Natural killer cell (primary cell): Measurements from ENCODE around the gene CHST6. TPM values are rescaled to one million over a fixed set of nuclear protein-coding genes. Genes with fewer than 3 reads are reported as not detected.
"Not testable (repeated sequence)": the region's sequence is repeated elsewhere in the genome, so short reads cannot be mapped to it uniquely, and the experiment has no call there.

Source experiments
- ATAC-seq, 3 donors: fragments of 150-1000 bp in 2 of 3; fragments of 200-7000 bp in 1 of 3; cut with Tn5 transposase; 1 replicate in 1 of 3; 2 replicates in 2 of 3; pipeline ENCODE4 v1.10.0; 2021; ENCODE audit warnings: mild to moderate bottlenecking in 2 of 3, moderate library complexity in 2 of 3
- DNase-seq, 2 donors: peaks; one replicate each; pipeline versions ENCODE4 v3.0.0 to v3.0.0-alpha.2; 2013 to 2021; ENCODE audit warnings: mixed read lengths in 1 of 2
- H3K27ac ChIP-seq: one replicate; pipeline ENCODE4 v1.5.1; 2013; ENCODE audit warnings: mild to moderate bottlenecking, low read length
- H3K27me3 ChIP-seq: one replicate; pipeline ENCODE4 v1.6.1; 2013; ENCODE audit warnings: low read length; ENCODE audit not compliant: control insufficient read depth, insufficient read depth
- H3K36me3 ChIP-seq: one replicate; pipeline ENCODE4 v1.6.1; 2013; ENCODE audit warnings: low read length; ENCODE audit not compliant: control insufficient read depth, insufficient read depth
- H3K4me1 ChIP-seq: one replicate; pipeline ENCODE4 v1.6.1; 2013; ENCODE audit warnings: low read length; ENCODE audit not compliant: control insufficient read depth, insufficient read depth
- H3K4me3 ChIP-seq: one replicate; pipeline ENCODE4 v1.5.1; 2013; ENCODE audit warnings: low read length
- H3K9me3 ChIP-seq: one replicate; pipeline ENCODE4 v1.6.1; 2013; ENCODE audit warnings: low read length; ENCODE audit not compliant: control insufficient read depth, insufficient read depth
- H3K27ac Mint-ChIP-seq, 2 donors: one replicate each; pipeline ENCODE4 v1.8.0; 2022; ENCODE audit warnings: mild to moderate bottlenecking in 2 of 2, mixed read lengths in 2 of 2, moderate library complexity in 1 of 2
- H3K27me3 Mint-ChIP-seq, 2 donors: one replicate each; pipeline ENCODE4 v1.8.0; 2022; ENCODE audit warnings: low read depth in 2 of 2, mixed read lengths in 2 of 2
- H3K36me3 Mint-ChIP-seq: one replicate; pipeline ENCODE4 v1.8.0; 2022; ENCODE audit warnings: mixed read lengths
- H3K4me1 Mint-ChIP-seq, 2 donors: one replicate each; pipeline ENCODE4 v1.8.0; 2022; ENCODE audit warnings: mixed read lengths in 2 of 2
- H3K4me3 Mint-ChIP-seq: one replicate; pipeline ENCODE4 v1.8.0; 2022; ENCODE audit warnings: mild to moderate bottlenecking, moderate library complexity, mixed read lengths
- H3K9me3 Mint-ChIP-seq, 2 donors: one replicate each; pipeline ENCODE4 v1.8.0; 2022; ENCODE audit warnings: mixed read lengths in 2 of 2
- CTCF ChIP-seq: fragments of 200-600 bp; IDR thresholded peaks from one replicate; pipeline ENCODE4 v1.8.0; 2022; ENCODE audit warnings: antibody characterized with exemption
- WGBS: methylation state at CpG from one replicate; pipeline ENCODE4 v1.1.7; 2013; ENCODE audit warnings: missing lambda C conversion rate; ENCODE audit not compliant: insufficient coverage; 5-methylcytosine and 5-hydroxymethylcytosine counted together
- intact Hi-C: fragments of 100-400 bp; cut with micrococcal nuclease; formaldehyde crosslinking; loops from one replicate; pipeline ENCODE4 v1.14.2; 2022
- total RNA-seq, 4 donors: library from RNA; stranded (reverse); fragments of 120-200 nt in 1 of 4; gene quantifications; one replicate each; pipeline versions ENCODE4 v1.2.3 to v1.2.4, GENCODE V29; 2013 to 2022

Gene CHST6
- total RNA-seq, 3 donors from 2014 or later (not counting 1 experiment from before 2014, with no cell fraction given): not detected

- peaks cover 0 to 6% of the 10 kb centered on the region in 2 donors for H3K27me3 Mint-ChIP-seq
- intact Hi-C loops: no loop called here
- 92% methylated on average over 5 of the region's 5 CpGs for WGBS
- Histone ChIP-seq H3K27ac (no peak overlapping the region), H3K4me3 (no peak overlapping the region), H3K36me3 (no peaks in the 10 kb centered on the region), H3K9me3 (no peaks in the 10 kb centered on the region), H3K27me3 (no peaks in the 10 kb centered on the region), H3K4me1 (no peaks in the 10 kb centered on the region)
- H3K27ac Mint-ChIP-seq: no peak overlapping the region
- ATAC-seq (no peak), DNase-seq (no peak)
- no peaks in the 10 kb centered on the region for H3K36me3 Mint-ChIP-seq
- H3K4me1 Mint-ChIP-seq: no peaks in the 10 kb centered on the region
- TF ChIP-seq CTCF: no peak
- no peak overlapping the region for H3K4me3 Mint-ChIP-seq
- no peaks in the 10 kb centered on the region for H3K9me3 Mint-ChIP-seq
These were observed 6.1 kb upstream of the CHST6 start for GRCh38 chr16:75501359-75501758.

DNA sequence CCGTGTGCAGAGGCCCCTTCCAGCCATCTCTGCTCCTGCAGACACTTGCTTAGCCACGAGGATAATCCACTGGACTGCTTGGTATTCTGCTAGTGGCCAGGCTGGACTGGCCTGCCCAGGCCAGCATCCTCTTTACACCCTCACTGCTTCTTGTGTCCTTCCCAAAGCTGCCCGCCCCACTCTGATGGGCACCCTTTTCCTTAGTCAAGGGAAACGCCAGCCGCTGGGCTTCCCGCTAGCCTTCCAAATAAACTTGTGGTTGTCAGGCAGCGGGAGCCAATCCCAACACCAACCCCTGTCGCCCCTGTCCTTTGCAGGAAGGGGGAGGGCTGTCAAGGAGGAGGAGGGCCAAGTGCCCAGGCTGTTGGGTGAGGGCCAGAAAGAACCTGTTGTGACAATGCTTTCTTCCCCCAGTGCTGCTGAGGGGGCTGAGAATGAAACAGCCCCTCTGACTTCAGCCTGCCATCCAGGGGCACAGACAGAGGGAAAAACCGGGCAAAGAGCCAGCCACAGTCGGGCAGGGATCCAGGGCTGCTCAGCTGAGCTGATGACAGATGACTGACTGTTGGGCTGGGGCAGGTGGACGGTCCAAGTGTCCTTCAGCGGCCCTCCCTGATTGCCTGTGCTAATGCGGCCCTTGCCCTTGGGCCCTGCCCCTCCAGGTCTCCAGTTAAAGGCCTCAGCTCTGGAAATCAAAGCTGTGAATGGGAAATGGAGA lies 3.5 kb upstream of the CHST6 start:
- H3K4me3 ChIP-seq, H3K9me3 ChIP-seq, H3K4me3 Mint-ChIP-seq, H3K27ac ChIP-seq, H3K36me3 ChIP-seq, intact Hi-C loops, H3K27ac Mint-ChIP-seq, DNase-seq, H3K36me3 Mint-ChIP-seq, H3K9me3 Mint-ChIP-seq, ATAC-seq, H3K4me1 ChIP-seq, H3K4me1 Mint-ChIP-seq: not testable (repeated sequence)
- peaks cover 11% of the 10 kb centered on the region for H3K27me3 ChIP-seq
- H3K27me3 Mint-ChIP-seq: peaks cover 9 to 11% of the 10 kb centered on the region in 2 donors
- WGBS: 88% methylated on average over 2 of the region's 13 CpGs

DNA sequence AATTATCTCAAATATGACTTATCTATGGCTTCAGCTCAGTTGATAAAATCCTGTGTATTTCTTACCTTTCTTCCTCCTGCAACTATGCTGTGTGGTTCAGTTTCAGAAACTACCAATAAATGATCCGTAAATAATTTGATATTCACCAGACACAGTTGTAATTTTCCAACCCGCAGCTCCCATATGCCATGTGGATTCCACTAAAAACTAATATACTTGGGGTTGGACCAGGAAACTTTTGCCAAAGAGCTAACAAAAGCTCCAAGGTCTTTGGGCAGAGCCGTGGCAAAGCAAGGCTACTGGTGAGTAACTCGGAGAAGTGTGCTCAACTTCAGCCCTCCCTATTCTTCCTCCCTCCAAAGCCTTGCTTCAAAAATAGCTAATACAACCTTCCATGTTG lies 2.3 kb upstream of the CHST6 start:
- intact Hi-C loops: no loop called here
- DNase-seq (no peak), ATAC-seq (no peak)
- H3K36me3 ChIP-seq: no peaks in the 10 kb centered on the region
- H3K4me1 Mint-ChIP-seq: peaks cover 8% of the 10 kb centered on the region in 2 donors
- no peaks in the 10 kb centered on the region for H3K9me3 ChIP-seq
- WGBS: 91% methylated on average over 4 of the region's 4 CpGs
- H3K36me3 Mint-ChIP-seq: no peaks in the 10 kb centered on the region
- TF ChIP-seq CTCF: no peak
- no peaks in the 10 kb centered on the region for H3K9me3 Mint-ChIP-seq
- no peak overlapping the region for H3K27ac ChIP-seq
- H3K4me3 ChIP-seq: no peak overlapping the region
- peaks cover 7% of the 10 kb centered on the region for H3K4me1 ChIP-seq
- H3K27ac Mint-ChIP-seq: no peak overlapping the region
- H3K4me3 Mint-ChIP-seq: no peak overlapping the region
- H3K27me3 Mint-ChIP-seq: peaks cover 9 to 11% of the 10 kb centered on the region in 2 donors
- peaks cover 11% of the 10 kb centered on the region for H3K27me3 ChIP-seq

DNA sequence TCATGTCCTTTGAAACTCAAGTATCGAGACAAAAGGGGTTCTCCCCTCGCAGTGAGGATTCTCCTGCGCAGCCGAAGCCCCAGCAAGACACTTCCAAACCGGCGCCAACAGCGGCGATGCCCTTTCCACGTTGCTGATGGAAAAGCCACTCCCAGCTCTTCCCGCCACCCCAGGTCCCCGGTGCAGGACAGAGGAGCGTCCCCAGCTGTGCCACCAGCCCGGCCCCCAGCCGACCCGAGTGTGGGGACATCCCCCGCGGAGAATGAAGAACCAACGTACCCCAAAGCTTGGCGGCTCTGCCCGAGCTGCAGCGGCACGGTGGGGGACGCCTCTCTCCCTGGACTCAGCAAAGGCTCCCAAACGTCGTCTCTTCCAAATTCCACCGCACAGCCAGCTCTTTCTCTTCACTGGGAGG lies 573 bp downstream of the CHST6 start:
- Mint-ChIP-seq H3K9me3 (no peaks in the 10 kb centered on the region), H3K4me3 (no peak overlapping the region), H3K36me3 (no peaks in the 10 kb centered on the region), H3K4me1 (peaks cover 8% of the 10 kb centered on the region in 2 donors), H3K27me3 (peaks cover 9 to 11% of the 10 kb centered on the region in 2 donors), H3K27ac (no peak overlapping the region)
- H3K27me3 ChIP-seq: peaks cover 11% of the 10 kb centered on the region
- 21% methylated on average over 26 of the region's 26 CpGs for WGBS
- ATAC-seq (no peak), DNase-seq (no peak)
- no peak overlapping the region for H3K4me3 ChIP-seq
- H3K4me1 ChIP-seq: peaks cover 7% of the 10 kb centered on the region
- H3K9me3 ChIP-seq: no peaks in the 10 kb centered on the region
- H3K36me3 ChIP-seq: no peaks in the 10 kb centered on the region
- no peak overlapping the region for H3K27ac ChIP-seq
- intact Hi-C loops: no loop called here
- no peak for TF ChIP-seq CTCF
